ENCODE results near the gene PRIM2.
"Not testable (repeated sequence)": the region's sequence is repeated elsewhere in the genome, so short reads cannot be mapped to it uniquely, and the experiment has no call there.

The PRIM2 gene

DNA sequence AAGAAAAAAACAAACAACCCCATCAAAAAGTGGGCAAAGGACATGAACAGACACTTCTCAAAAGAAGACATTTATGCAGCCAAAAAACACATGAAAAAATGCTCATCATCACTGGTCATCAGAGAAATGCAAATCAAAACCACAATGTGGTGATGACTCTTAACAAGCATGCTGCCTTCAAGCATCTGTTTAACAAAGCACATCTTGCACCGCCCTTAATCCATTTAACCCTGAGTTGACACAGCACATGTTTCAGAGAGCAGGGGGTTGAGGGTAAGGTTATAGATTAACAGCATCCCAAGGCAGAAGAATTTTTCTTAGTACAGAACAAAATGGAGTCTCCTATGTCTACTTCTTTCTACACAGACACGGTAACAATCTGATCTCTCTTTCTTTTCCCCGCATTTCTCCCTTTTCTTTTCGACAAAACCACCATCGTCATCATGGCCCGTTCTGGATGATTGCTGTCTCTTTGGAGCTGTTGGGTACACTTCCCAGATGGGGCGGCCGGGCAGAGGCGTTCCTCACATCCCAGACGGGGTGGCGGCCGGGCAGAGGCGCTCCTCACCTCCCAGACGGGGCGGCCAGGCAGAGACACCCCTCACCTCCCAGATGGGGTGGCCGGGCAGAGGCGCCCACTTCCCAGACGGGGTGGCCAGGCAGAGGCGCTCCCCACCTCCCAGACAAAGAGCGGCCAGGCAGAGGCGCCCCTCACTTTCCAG, 7.2 kb upstream of the PRIM2 start:
- not testable (repeated sequence) for DNase-seq

DNA sequence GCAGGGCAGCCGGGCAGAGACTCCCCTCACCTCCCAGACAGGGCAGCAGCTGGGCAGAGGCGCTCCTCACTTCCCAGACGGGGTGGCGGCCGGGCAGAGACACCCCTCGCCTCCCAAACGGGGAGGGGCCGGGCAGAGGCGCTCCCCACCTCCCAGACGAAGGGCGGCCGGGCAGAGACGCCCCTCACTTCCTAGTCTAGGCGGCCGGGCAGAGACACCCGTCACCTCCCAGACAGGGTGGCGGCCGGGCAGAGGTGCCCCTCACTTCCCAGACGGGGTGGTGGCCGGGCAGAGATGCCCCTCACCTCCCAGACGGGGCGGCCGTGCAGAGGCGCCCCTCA, 6.6 kb upstream of the PRIM2 start:
- no peak for DNase-seq

DNA sequence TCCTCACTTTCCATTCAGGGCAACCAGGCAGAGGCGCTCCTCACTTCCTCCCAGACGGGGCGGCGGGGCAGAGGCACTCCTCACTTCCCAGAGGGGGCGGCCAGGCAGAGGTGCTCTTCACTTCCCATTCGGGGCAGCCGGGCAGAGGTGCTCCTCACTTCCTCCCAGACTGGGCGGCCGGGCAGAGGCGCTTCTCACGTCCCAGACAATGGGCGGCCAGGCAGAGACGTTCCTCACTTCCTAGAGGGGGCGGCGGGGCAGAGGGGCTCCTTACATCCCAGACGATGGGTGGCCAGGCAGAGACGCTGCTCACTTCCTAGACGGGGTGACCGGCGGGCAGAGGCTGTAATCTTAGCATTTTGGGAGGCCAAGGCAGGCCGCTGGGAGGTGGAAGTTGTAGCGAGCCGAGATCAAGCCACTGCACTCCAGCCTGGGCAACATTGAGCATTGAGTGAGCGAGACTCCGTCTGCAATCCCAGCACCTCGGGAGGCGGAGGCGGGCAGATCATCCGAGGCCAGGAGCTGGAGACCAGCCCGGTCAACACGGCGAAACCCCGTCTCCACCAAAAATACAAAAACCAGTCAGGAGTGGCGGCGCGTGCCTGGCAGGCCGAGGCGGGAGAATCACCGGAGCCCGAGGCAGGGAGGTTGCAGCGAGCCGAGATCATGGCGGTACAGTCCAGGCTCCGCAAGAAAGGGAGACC, 6.0 kb upstream of the PRIM2 start:
- DNase-seq = not testable (repeated sequence)

DNA sequence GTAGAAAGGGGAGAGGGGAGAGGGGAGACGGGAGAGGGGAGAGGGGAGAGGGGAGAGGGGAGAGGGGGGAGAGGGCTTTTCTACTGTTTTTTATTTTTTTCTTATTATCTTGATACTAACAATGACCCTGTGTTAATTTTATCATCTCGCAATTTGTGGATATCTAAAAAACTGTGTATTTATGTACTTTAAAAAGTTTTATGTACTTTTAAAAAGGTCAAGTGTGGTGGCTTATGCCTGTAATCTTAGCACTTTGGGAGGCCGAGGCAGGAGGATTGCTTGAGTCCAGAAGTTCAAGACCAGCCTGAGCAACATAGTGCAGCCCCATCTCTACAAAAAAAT, 5.5 kb upstream of the PRIM2 start:
- no peak for DNase-seq

DNA sequence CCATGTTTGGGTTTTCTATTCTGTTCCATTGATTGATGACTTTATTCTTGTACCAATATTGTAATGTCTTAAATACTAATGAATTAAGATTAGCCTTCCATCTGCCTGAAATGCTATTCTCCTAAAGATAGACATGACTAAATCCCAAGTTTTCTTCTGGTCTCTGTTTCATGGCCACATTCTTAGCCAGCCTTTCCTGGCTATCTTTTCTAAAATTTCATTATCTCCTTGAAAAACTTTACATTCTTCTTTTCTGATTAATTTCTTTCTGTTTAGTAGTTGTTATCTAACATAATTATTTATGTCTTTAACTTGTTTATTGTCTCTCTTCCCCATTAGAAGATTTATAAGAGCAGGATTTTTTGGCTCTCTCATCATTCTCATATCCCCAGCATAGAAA, 4.4 kb upstream of the PRIM2 start:
- DNase-seq = no peak

DNA sequence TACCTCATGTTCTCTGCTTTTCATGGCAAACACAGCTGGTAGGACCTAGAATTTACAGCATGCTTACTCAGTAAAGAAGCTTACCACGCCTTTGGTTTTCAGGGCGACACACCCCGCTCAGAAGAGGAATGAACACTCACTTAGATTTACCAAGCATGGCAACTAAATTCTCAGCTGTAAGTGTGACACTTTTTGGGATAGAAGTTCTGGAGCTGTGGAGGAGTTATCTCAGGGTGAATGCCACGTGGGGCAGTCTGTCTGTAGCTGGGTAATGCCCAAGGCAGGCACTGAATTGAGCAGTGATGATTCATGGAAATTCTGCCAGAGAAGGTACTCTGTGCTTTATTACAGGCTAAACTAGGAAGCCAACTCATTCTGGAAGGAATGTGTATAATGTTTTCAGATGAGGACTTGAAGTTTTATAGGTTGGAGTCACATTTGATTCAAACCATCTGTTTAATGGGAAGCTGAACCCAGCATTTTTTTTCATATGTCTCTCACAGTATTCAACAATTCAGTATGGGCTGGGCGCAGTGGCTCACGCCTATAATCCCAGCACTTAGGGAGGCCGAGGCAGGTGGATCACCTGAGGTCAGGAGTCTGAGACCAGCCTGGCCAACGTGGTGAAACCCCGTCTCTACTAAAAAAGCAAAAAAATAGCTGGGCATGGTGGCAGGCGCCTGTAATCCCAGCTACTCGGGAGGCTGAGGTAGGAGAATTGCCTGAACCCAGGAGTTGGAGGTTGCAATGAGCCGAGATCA, 3.5 kb upstream of the PRIM2 start:
- peak; percentile 67 for DNase-seq

DNA sequence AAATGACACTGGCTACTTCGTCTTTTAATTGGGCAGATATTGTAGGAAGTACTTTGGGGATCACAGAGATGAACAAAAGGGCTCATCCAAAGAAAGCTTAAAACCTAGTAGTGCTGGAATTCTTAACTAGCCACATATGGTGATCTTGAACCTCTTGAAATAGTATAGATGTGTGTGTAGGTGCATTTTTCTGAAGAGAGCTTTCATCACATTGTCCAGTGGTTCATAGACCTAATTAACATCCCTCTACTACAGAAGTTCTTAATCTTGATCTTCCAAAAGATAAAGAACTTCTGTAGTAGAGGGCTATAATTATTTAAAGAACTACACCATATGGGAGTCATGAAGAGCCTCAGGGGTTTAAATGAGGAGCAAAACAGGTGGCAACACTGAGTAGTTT, 2.3 kb upstream of the PRIM2 start:
- DNase-seq = no peak

DNA sequence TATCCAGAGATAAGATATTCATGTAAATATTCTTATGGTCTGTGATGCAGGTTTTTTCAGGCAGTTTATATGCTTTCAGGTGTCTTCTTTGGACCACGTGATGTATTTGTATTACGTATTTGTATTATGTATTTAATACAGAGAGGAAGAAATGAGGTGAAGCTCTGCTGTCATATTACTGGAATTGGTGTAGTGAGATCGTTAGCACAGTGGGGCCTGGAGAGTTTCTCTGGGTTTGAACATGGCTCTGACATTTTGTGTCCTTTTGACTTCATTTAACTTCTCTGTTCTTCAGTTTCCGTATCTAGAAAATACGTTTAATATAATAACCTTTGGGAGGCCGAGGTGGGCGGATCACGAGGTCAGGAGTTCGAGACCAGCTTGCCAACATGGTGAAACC, 1.6 kb upstream of the PRIM2 start:
- no peak for DNase-seq

DNA sequence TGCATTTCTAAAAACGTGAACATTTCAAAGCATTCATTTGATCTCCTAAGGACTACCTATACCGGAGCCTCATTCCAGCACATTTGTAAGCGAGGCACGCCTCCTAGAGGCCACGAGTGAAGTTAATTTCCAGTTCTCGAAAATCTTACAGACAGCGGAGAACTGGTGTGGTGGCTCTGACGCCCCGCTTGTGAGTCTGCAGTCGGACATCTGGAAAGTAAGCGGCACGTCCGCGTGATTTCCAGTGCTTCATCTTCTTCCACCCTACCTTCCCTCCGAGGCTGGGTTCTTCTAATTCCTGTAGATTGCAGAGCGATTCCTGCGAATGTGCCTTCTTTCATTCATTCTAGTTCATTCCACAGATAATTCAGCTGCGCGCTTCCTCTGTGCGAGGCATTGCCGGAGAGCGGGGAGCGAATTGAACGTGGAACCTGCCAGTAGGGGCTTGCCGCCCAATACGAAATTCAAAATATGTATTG, 810 bp upstream of the PRIM2 start:
- DNase-seq = peak; percentile 91

DNA sequence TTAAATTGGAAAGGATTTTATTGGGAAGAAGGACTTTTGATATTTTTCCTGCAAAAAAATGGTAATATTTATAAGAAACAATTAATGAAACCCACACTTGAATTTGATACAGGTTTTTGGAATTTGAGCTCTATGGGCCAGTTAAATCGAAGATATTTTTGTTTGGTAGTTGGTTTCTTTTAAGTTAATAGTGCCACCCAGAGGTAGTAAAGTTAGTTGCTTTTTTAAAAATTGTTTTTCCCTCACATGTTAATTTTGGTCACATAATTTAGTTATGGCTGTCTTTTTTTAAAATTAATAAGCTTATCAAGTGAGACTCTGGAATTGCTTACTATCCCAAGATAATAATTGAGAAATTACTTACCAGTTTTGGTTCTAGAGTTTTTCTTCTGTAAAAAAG, 7.1 kb downstream of the PRIM2 start:
- DNase-seq = no peak

DNA sequence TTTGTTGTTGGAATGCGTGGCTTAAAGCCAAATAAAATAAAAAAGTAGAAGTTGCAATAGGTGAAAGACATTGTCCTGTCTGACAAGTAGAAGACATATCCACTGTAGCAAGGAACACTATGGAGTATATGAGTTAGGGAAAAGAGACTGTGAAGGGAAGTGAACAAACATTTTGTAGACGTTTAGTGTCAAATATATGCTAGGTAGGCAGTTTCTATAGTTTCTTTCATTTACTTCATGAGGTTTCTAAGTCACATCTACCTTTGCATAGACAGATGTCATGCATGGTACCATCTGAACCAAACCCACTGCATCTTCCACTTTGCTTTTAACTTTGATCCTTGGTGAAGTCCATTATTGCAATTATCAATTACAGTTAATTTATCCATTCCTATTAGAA, 9.9 kb downstream of the PRIM2 start:
- no peak for DNase-seq

DNA sequence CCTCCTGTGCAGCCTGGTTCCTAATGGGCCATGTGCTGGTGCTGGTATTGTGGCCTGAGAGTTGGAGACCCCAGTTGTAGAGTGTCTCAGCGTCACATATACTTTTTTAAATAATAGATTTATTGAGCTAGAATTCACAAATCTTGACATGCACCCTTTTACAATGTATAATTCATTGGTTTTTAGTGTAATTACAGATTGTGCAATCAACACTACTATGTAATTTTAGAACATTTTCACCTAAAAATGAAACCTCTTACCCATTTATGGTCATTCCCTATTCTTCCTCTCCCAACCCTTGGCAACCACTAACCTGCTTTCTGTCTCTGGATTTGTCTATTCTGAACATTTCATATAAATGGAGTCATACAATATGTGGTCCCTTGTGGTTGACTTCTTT, 10.6 kb downstream of the PRIM2 start:
- DNase-seq = no peak

DNA sequence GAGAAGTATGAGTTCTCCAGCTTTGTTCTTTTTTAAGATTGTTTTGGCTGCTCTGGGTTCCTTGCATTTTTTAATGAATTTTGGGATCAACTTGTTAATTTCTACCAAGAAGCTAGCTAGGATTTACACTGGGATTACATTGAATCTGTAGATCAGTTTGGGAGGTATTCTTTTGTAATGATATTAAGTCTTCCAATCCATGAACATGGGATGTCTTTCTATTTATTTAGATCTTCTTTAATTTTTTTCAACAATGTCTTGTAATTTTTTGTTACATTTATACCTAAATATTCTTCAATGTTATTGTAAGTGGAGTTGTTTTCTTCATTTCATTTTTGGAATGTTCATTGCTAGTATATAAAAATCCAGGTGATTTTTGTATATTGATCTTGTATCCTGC, 12.5 kb downstream of the PRIM2 start:
- no peak for DNase-seq

DNA sequence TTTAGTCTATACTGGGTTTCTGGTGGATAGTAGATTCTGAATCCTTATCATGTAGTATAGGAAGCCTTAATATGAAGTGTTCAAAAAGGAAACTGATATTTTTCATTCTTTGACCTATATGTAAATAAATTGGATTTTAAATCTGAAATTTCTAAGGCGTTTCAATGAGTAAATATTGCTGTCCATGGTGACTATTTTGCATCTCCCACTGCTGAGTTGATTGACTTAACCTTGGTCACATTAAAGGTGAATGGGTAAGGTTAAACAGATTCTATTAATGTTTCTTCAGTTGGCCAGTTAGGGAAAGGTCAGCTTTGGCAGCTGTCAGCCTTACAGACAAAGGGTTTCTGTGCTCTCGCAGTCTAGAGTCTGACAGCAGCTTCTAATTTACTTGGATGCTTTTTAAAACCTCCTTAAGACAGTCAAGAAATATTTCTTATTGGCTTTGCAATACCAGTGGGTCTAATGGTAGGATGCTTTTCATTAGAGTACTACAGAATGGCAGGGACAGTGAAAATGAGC, 24.8 kb downstream of the PRIM2 start:
- DNase-seq = no peak

DNA sequence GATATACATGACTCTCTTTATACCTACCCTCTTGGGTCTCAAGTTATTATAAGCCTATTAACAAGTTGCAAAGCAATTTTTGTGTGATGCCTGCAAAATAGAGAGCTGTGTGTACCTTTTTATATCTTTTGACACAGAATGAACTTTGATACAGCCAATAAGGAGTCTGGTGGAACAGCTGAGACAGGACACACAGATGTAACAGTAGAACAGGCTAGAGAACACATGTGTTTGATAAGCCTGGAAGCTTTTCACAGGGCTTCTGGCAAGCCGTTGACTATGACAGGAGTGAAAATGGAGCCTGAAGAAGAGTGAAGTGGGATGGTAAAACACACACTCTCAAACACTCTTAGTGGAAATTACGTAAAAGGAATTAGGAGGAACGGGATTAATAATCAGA, 25.9 kb downstream of the PRIM2 start:
- DNase-seq = not testable (repeated sequence)

DNA sequence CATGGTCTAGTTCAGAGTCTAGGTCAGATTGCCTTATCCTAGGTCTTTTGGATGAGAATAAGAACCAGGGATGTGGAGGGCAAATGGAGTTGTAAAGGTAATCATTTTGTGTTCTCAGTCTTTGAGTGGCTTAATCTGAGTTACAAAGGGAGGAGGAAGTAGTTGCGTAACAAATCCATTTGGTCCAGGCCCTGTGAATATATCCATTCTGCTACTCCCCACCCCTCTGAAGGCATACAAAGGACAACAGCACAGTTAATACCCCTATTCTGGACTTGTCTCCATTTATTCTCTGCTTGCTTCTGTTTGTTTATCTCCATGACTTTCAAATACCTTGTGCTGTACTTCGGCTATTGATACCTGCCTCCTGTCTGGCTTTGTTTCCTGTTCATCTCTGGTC, 29.3 kb downstream of the PRIM2 start:
- DNase-seq = not testable (repeated sequence)

DNA sequence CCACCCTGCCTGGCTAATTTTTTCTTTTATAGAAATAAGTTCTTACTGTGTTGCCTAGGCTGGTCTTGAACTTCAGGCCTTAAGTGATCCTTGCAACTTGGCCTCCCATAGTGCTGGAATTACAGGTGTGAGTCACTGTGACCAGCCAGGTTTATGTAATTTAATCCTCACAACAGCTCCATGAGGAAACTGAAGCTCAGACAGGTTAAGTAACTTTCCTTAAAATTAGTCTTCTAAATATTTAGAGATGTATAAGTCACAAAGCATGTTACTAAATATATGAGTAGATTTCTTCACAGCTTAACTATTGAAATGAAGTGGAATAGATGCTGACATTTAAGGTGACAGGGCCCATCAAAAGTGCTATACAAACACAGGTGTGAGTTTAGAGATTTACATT, 30.2 kb downstream of the PRIM2 start:
- DNase-seq = not testable (repeated sequence)

DNA sequence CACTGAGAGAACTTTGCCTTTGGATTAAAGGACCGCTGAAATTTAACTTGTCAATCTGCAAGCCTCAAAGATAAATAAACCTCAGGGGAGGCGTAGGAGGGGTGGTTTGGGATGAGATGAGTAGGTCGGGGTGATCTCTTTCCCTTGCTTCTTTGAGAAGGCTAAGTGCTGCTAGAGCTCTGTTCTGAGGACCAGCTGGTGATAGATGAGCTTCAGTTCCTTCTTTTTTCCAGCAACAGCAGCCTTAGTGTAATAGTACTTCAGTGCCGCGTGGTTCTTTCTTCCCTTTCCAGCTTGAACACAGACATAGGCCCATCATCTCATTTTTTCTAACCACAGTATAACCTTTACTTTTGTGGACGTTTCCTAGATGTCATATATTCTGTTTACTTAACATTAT, 33.0 kb downstream of the PRIM2 start:
- not testable (repeated sequence) for DNase-seq

DNA sequence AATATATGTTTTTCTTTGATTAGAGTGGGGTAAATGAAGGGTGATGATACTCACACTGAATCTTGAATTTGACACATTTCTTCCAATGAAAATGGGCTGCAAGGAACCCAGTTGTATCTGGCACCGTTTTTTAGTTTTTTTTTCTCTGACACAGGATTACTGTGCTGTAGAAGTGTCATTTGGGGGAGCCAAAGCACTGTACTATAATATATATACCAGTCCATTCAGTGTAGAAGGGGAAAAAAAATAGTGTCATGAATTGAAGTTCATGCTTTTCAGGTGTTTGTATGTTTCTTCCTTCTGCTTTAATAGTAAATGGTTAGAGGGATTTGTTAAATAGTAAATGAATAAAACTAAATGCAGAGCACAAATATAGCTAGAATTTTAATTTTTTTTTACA, 35.2 kb downstream of the PRIM2 start:
- not testable (repeated sequence) for DNase-seq

DNA sequence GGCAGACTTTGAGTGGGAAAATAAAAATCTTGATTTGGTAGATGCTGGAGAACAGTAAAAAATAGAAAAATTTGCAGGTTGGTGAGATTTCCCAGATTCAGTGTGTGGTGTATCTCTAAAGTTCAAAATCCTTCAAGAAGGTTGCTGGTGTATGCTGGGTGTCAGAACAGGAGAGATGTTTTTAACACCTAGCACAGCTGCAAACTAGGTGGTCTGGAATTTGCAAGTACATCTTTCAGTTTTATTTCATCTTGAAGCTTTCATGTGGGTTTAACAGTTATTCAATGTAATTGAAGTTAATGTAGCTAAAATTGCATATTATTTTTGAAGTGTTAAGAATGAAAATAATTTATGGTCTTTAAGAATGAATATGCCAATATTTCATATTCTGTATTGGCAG, 40.9 kb downstream of the PRIM2 start:
- not testable (repeated sequence) for DNase-seq

DNA sequence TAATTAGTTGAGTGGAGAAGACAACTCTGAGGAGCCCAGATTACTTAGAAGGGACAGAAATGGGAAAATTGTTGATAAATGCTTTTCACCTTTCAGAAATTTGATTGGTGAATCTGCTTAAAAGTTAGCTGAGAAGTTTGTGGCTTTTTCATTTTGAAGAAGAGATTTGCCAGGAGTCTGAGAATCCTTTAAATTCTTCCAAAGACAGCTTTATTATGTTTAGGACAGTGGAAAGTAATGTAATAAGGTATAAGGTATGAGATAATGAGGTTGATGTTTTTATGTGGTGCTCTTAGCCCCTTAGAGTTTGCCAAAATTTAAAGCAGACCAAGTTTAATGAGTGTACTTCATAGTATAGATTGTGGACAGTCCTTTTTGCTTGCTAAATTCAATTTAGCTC, 42.3 kb downstream of the PRIM2 start:
- not testable (repeated sequence) for DNase-seq

DNA sequence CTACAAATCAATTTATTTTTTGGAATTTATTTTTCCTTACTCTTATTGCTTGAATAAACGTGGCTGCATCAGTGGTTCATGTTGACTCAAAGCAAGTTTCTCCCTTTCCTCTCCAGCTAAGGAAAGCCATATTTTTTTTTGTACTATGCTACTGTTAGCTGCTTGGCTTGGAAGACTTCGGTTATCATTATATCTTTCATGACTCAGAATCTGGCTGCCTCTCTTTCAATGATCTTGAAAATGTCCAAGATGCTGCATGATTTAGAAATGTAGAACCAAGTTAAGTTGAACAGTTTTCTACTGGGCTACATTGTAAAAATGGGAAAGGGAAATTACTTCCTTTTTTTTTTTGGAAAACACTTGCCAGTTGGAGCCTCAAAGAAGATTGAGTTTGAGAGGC, 44.9 kb downstream of the PRIM2 start:
- DNase-seq = not testable (repeated sequence)

DNA sequence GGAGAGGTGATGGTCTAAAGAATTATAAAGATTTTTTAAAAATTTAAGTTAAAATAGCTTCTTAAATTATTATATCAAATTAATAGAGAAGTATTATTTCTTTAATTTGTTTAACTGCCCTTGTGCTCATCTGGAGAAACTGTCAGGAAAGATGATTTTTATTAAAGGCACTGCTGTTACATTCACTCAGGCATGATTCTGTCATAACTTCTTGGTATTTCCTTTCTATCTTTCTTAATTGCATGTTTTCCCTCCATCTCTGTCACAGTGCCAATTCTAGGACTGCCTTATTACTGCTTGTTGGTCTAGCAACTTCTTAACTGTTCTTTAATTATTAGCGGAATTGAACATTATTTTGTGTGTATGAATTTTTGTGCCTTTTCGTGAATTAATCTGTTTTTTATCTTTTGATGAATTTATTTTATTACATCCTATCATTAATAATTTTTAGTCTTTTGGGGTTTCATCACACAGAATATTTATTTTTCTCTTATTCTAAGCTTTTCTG, 47.7 kb downstream of the PRIM2 start:
- not testable (repeated sequence) for DNase-seq

Data from right hindlimb (tissue), 1 donor.